DMS 273 (cell line): ENCODE data around the gene MNT.
A peak's percentile ranks its signal among the peaks of the same experiment; 100 is the strongest.

Experiments used
- DNase-seq: peaks from one replicate; lab custom pipeline; 2025; ENCODE audit not compliant: unreplicated experiment; lab: John Stamatoyannopoulos, UW

Gene MNT

DNA sequence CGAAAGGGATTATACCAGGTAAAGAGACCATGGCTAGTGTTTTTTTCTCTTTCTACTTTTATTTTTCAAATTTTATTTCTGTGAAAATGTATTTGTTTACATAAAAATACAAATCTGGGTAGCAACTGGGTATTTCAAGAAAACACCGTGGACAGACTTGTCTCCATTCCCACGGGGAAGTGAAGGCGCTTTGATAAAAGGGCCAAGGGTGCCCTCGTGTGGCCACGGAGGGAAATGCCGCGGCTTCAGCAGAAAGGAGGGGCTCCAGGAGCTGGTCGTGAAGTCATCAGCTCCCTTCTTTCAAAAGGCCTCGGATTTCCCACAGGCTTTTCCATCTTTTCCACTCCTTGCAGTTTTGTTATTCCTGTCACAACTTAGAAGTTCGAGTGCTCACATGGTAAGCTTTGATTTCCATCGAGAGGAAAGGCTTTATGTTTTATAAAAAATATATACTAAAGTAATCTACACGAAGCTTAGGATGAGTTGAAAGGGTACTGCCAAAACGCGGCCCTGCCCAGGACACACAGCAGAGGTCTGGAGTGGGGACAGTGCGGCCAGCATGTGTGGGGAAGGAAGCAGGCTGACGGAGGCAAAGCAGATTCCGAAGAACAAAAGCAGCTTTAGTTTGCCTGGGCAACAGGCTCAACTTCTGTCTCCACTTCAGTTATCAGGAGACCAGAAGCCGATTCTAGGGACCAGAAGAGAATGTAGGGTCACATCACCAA lies 15.3 kb upstream of the MNT start:
- peak; percentile 89 for DNase-seq

DNA sequence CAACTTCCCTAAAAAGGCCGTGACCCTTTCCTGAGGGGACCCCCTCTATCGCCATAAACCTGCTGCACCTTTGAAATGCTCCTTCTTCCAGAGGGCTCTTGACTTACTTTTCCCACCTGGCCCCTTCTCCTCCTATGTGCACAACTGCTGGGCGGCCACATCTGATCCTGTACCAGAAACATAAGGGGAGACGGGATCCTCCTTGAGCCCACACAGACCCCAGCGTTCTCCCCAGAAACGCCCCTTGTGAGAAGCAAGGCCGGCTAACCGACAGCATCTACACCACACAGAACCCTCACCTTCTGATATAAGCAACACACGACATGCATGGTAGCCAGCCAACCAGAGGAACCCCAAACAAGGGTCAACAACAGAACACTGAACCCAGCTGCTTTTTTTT lies 14.2 kb upstream of the MNT start:
- DNase-seq: no peak

DNA sequence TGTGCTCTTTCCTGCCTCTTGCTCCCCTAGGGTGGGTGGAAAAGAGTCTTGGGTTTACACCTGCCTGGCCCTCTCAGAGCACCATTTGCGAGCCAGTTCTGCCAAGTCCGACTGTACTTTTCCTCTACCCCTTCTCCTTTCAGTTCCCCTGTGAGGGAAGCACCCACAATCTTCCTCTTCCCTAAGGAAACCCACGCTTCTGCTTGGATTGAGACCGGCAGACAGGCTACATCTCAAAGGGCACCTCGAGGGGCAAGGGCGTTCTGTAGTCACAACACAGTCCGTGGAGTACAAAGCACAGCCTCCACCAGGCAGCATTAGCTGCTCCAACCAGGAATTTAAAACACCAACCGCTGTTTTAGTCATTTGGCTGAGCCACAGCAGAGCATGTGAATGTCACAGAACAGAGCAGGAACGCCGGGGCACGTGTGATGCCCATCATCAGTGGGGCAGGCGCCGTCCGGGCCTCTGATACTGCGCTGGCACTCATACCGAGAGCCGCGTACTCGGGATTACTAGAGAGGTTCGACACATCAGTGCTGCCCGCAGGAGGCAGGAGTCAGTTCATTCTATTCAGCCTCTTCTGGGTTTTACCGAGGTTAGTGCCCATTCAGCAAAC lies 13.7 kb upstream of the MNT start:
- DNase-seq: no peak

DNA sequence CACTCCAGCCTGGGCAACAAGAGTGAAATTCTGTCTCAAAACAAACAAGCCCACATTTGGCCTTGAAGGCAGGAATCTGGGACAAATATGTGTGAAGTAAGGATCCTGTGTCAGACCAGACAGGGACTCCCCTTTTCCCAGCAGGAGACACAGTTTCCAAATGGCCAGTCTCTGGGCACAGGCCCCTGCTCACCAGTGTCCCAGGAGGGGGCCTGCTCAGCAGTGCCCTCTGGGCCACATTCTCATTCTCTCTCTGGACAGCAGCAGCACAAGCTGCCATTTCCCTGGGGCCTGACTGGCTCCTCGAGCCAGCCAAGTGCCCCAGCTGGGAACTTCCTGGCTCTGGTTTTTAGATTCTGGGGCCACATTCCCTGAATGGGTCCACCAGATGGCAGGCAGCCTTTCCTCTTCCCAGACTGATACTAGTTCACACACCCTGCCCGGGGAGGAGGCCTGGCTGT lies 11.7 kb upstream of the MNT start:
- DNase-seq: peak; percentile 92

DNA sequence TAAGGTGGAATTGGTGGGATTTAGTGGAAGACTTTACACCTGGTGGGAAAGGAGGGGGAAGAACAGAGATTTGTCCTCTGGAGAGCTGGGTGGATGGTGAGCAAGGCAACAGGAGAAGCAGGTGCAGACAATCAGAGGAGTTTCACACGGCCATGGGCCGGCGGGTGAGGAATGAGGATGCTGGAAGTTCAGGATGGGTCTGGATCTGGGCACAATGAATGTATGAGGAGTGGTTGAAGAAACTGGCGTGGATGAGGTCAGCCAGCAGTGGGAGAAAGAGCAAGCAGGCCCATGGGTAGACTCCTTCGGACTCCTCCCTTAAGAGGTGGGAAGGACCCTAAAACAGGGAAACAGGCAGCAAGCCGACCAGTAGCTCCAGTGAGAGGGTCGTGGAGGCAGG lies 10.1 kb upstream of the MNT start:
- no peak for DNase-seq

DNA sequence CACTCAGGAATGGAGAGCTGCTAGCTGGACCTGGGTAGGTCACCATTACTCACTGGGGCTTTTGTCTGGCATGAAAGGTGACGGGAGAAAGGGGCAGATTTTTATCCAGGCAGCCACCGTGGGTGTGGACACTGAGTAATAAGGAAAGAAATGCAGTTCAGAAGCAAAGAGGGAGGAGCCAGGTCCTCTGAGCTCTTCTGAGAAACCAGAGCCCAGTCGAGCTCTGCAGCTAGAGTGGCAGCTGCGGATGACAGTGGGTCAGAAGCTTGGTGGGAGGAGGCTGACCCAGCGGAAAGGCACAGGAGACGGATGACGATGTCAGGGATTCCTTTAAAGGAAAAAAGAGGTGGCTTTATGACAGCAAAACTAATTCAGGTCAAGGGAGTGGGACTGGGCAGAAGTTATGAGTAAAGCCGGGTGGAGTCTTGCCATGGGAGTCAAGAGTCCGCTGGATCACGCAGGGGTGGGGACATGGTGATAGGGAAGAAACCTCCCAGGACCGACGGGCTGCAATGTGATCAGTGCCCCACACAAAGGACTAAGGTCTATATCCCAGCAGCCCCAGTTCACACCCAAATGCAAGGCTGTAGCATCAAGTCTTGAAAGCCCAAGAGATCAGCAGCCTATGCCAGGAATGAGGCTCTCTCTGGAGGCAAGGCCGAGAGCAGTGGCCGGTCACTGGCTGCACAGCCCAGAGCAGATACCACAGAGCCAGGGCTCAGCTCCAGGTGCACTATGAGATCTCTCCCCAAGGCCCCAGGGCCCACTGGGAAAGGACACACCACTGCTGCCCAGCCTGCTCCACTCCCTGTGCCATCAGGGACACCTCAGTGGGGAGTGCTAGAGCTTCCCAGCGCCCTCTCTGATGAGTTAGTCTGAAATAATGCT lies 6.3 kb upstream of the MNT start:
- DNase-seq: no peak

DNA sequence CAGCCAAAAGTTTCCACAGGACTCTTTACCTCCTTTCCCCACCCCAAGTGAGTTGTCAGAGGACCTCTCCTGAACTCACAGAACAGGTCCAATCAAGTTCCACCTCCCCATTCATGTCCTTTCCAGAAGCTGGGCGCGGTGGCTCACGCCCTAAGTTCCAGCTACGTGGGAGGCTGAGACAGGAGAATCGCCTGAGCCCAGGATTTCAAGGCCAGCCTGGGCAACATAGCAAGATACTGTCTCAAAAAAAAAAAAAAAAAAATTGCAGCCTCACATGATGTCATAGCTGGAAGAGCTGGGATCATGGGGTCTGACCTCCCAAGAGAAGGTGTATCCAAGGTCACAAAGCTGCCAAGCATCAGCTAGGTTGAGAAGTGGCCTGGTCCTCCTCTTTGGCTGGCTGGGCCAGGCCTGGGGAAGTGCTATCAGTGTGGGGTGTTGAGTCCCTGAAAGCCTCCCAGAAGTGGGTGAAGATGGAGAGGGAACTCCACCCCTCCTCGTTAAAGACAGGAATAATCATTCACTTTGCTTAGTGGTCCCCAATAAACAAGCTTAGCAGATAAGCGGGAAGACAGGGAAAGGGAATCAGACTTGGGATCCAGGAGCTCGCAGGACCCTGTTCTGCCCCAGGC lies 5.5 kb upstream of the MNT start:
- DNase-seq: no peak

DNA sequence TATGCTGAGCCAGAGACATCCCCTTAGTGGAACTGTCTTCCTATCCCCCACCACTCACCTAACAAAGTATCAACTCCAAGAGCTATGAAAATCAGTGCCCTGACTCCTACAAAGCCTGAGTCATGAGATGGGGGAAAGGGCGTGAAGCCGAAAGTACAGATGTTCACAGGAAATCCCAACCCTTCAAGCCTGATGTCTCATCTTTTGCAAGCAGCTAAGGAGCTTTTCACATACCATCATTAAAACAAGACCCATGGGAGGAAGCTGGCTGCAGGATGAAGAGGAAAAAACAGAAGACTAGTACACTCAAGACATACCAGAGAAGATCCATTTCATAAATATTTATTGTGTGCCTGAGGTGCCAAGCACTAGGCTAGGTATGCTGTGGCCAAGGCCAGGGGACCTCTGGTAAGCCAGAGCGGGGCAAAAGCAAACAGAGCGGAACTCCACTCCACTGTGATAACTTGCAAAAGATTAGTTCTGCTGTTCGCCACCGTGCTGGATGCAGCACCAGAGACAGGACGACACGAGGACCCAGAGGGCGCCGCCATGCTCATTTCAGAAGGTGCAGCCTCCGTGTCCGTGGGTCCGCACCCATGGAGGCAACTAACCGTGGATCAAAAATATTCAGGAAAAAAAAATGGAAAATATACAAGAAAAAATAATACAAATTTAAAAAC lies 4.5 kb upstream of the MNT start:
- DNase-seq: peak; percentile 46

DNA sequence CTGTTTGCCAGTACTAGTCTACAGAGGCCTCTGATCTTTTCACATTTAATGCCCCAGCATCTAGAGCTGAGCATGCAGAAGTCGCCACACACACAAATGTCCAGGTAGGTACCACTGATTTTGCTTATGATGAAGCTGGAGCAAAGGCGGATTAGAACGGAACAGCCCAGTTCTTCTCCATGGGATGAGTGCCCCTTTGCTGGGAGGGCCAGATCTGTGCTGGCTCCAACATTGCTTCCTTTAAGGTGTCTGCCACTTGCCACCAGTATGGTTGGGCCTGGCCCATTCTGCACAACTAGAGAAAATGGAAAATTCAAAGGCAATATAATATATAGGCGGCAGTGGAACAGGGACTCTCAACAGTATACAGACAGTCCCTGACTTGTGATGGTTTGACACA lies 2.2 kb upstream of the MNT start:
- DNase-seq: no peak

DNA sequence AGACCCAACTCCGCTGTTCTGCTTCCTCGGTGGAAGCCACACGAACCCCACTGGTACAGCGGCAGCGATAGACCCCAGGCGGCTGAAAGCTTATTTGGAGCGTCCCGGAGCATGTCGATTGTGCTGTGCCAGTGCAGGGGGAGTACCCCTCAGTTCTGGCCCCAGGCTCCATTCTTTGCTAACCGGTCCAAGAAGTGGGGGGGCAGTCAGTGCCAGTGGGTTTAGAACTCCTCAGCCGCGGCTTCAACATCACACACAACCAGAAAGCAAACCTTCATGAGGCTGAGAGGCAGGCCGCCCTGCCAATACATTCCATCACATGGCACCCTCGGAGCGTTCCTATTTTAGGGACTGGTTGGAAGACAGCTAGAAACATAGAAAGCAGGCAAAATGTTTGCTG lies 1.7 kb upstream of the MNT start:
- no peak for DNase-seq

DNA sequence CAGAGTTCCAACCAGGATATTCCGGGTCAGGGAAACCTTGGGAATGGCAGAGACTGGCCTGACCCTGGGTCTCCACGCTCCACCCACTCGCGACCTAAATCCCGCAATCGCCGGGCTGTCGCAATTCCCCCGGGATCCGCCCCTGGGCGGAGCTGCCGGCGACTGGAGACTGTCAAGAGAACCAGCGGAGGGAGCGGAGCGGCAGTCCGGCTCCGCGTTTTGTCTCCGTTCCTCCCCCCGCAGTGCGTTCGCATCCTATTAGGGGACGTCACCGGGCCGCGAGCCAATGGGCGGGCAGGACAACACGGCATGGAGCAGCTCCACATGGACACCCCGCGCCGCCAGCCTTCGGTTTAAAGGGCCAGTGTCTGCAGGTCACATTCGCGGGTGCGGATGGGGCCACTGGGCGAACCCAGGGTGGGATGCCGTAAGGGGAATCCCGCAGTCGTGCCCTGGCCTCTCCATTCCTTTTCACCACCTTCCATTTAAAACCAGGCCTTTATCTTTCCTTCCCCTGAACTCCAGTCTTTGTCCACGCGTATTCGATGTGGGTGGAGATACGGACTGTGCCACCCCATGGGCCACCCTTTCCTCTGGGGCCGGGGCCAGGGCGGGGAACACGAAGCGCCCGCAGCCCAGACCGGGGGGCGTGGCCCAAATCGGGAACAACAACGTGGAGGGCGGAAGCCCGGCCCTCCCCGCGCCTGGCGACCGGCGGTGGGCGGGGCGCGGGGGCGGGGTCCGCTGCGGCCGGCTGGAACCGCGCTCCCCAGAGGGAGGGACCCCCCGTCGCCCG lies 764 bp upstream of the MNT start:
- DNase-seq: peak; percentile 99

DNA sequence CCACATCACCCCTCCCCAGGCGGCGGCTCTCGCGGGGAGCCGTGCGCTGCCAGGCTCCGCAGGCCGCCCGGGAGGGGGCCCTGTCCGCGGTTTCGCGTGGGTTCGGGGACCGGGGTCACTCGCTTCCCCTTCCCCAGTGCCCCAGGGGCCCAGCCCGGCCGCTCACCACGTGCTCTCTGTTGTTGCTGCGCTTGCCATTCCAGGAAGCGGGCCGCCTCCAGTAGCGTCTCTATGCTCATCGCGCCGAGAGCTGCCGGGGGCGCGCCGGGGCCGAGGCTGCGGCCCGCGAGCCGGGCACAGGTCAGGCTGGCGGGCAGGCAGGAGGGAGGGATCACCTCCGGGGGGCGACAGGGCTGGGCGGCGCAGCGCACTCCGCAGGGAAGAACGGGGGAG lies 390 bp downstream of the MNT start:
- DNase-seq: peak; percentile 67

DNA sequence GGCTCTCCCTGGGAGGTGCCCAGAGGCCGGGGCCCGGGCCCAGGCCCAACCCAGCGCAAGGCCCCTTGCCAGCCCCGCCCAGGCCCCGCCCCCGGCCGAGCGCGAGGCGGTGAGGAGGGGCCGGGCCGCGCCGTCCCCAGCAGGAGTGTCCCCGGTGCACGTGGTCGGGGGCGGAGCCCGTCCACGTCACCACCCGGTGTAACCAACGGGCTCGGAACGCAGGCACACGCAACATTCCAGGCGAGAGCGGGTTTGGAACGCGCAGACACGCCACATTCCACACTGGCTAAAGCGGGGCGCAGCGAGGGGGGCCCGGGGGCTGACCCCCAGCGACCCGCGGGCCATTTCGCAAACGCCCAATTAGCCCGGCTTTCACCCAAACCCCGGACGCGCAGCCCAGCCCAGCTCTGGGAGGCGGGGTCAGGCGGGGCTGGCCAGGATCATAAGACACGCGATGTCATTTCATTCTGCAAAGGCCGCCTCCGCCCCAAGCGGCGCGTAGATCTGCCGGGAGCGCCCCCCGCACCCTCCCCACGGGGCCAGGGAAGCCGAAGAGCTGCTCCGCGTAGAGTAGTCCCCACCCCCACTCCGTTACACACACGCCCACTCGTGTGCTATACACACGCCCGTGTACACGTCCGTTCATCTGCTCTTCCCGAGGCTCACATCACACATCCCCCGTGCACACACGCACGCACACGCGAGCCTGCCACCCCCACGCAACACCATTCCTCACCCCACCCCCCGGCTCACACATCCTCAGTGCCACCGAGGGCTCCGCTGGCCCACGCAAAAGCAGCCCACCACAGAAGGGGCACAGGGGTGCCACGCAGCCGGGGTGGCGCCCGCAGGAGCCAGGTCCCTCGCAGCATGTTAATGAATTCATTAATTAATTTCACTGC lies 1.0 kb downstream of the MNT start:
- DNase-seq: peak; percentile 96

DNA sequence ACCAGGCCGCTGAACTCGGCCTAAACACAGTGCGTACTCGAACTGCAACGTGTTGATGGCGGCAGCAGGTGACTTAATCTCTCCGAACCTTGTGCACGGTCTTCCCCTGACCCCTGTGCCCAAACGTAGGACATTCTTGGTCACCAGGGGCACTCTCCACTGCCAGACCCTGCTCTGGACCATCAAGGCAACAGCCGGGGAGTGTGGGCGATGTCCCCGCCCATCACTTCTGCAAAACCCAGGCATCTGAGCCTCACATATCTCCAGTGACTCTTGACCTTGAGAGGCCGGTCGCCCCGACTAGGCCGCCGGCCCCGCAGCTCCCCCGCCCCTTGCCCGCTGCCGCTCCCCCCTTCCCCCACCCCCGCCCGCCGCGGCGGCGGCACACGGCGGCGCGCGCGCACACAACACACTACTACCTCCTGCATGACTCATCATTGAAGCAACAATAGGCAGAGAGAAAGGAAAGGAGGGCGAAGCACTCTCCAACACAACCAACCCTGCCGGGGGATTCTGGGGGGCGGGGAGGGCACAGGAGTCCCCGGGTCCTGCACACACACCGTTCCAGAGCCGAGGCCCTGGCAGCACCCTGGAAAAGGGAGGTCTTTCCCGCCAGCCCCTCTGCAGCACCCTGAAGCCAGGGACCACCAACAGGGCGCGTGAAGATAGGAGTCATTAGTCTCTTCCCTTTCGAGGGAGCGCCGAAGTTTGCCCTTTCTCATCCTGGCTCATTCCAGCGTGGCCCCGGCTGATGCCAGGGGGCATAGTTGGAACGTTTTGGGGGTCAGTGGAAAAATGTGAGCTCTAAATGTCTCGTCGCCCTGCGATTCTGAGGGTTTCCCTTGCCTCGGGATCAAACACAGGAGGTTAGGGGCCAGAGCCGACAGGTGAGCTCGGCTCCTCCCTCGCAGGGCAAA lies 1.9 kb downstream of the MNT start:
- DNase-seq: peak; percentile 54

DNA sequence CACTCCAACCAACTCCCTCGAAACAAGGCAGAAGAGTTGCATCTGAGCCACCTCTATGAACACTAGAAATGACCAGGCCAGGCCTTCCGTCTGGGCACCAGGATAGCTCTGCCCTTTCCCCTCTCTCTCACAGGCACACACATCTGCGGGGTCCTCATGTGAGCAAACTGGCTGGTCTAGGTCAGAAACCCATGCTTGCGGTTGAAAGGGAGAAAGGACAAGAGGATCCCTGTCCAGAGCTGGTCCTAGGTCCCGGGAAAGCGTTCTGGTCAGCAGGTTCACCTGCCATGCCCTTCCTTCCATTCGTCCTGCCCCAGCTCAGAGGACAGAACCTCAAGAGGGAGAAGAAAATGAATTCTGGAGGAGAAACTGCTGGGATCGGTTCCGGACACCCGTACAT lies 2.7 kb downstream of the MNT start:
- DNase-seq: no peak

DNA sequence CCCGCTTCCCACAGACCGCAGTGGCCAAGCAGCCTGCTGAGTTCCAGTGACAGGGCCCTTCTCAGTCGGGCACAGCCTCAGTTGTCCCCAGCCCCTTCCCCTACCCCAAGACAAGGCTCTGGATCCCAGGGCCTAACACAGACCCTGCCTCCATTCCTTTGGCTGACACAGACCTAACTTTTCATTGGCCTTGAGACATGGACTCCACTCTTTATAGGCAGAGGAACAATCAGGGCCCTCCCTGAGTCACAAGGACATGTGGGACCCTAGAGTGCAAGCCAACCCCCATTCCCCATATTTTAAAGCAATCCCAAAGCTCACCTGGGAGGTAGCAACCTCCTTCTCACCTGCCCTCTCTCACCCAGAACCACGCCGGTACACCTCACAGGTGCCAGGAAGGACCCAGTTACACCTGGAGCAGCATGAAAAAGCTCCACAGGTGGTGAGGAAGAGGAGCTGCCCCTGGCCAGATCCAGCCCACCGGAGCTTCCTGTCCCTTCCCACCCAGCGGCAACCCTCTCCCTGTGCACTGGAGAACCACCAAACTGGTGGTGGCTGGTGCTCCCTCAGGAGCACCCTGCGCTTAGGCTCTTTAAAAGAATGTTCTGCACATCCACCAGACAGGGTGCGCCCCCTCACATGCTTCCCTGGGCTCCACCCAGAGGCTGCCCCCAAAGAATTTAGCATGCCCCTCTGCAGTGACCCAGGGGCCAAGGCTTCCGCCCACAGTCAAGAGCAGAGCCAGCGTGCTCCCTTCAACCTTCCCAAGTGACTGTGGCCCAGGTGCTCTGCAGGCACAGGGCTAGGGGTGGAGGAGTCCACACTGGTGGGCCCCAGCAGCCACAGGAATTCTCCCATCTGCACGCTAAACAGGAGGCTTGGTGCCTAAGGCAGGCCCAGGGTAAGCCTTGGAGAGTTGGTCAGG lies 3.4 kb downstream of the MNT start:
- no peak for DNase-seq
